HFFc6 (cell line): Measurements from ENCODE around the gene CLDN6. TPM values are rescaled to one million over a fixed set of nuclear protein-coding genes. Genes with fewer than 3 reads are reported as not detected.
"Not testable (repeated sequence)": the region's sequence is repeated elsewhere in the genome, so short reads cannot be mapped to it uniquely, and the experiment has no call there.

ENCODE experiments used
- DNase-seq: peaks from one replicate; pipeline ENCODE4 v3.0.0-alpha.2; 2018
- H3K27ac Mint-ChIP-seq: 2 replicates; pipeline ENCODE4 v1.8.0; 2020; ENCODE audit warnings: mild to moderate bottlenecking, mixed read lengths
- H3K27me3 Mint-ChIP-seq: 2 replicates; pipeline ENCODE4 v1.8.0; 2021; ENCODE audit warnings: mild to moderate bottlenecking, moderate library complexity, mixed read lengths; ENCODE audit not compliant: insufficient read depth
- H3K36me3 Mint-ChIP-seq: 2 replicates; pipeline ENCODE4 v1.8.0; 2021; ENCODE audit warnings: low read depth, mixed read lengths
- H3K4me1 Mint-ChIP-seq: 2 replicates; pipeline ENCODE4 v1.8.0; 2020; ENCODE audit warnings: low read depth, mixed read lengths
- H3K4me3 Mint-ChIP-seq: 2 replicates; pipeline ENCODE4 v1.8.0; 2020; ENCODE audit warnings: mild to moderate bottlenecking, moderate library complexity, mixed read lengths
- H3K9me3 Mint-ChIP-seq: 2 replicates; pipeline ENCODE4 v1.8.0; 2020; ENCODE audit warnings: mild to moderate bottlenecking, mixed read lengths
- total RNA-seq, 6 experiments: library from RNA; stranded (reverse); fragmentation: NEBNext Ultra II Directional; extraction: Animal tissue kit (Norgen Biotek cat#: 25700); gene quantifications; 2 replicates in 1 of 6; 3 replicates in 5 of 6; pipeline ENCODE4 v1.2.3, GENCODE V29; 2021
- TF ChIP-seq, protein P1 (sequence below): fragments of 200-600 bp; sonication (generic); IDR thresholded peaks from 2 replicates; pipeline ENCODE4 v1.5.0; 2021; ENCODE audit warnings: antibody characterized with exemption, mild to moderate bottlenecking

The CLDN6 gene
- total RNA-seq, 6 experiments from 2014 or later = 0.21 TPM; not detected in 5

DNA sequence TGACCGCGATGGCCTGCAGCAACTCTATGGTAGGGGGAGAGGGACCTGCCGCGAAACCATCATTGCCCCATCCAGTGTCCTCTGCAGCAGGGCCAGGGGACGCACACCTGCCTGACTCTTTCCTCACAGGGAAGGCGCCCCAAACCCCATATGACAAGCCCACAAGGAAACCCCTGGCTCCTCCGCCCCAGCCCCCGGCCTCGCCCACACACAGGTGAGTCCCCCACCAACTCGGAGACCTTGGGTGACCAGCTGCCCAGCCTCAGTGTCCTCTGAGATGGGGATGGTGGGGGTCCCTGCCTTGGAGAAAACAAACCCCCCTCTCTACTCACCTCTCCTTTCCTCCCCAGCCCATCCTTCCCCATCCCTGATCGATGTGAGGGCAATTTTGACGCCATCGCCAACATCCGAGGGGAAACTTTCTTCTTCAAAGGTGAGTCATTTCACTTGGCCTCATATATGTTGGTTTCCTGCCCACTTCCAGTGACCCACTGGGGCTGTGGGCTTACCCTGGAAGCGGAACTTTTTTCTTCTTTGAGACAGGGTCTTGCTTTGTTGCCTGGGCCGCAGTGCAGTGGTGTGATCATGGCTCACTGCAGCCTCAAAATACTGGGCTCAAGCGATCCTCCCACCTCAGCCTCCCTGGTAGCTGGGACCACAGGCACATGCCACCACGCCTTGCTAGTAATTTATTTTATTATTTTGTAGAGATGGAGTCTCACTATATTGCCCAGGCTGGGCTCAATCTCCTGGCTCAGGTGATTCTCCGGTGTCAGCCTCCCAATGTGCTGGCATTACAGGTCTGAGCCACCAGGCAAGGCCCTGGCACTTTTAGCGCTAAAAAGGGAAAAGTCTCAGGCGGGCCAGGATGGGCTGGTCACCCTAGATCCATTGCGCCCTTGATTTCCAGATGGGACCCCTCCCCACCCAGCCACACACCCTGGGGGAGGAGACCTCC is 39.5 kb upstream of the CLDN6 start:
- Mint-ChIP-seq H3K4me1 (peaks cover 8% of the 10 kb centered on the region), H3K9me3 (no peaks in the 10 kb centered on the region), H3K4me3 (no peak overlapping the region), H3K36me3 (no peaks in the 10 kb centered on the region), H3K27me3 (peaks cover 1% of the 10 kb centered on the region; the same call in 1 of the 2 replicates), H3K27ac (no peak overlapping the region)
- TF ChIP-seq, protein P1, sequence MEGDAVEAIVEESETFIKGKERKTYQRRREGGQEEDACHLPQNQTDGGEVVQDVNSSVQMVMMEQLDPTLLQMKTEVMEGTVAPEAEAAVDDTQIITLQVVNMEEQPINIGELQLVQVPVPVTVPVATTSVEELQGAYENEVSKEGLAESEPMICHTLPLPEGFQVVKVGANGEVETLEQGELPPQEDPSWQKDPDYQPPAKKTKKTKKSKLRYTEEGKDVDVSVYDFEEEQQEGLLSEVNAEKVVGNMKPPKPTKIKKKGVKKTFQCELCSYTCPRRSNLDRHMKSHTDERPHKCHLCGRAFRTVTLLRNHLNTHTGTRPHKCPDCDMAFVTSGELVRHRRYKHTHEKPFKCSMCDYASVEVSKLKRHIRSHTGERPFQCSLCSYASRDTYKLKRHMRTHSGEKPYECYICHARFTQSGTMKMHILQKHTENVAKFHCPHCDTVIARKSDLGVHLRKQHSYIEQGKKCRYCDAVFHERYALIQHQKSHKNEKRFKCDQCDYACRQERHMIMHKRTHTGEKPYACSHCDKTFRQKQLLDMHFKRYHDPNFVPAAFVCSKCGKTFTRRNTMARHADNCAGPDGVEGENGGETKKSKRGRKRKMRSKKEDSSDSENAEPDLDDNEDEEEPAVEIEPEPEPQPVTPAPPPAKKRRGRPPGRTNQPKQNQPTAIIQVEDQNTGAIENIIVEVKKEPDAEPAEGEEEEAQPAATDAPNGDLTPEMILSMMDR = no peak
- DNase-seq = no peak

DNA sequence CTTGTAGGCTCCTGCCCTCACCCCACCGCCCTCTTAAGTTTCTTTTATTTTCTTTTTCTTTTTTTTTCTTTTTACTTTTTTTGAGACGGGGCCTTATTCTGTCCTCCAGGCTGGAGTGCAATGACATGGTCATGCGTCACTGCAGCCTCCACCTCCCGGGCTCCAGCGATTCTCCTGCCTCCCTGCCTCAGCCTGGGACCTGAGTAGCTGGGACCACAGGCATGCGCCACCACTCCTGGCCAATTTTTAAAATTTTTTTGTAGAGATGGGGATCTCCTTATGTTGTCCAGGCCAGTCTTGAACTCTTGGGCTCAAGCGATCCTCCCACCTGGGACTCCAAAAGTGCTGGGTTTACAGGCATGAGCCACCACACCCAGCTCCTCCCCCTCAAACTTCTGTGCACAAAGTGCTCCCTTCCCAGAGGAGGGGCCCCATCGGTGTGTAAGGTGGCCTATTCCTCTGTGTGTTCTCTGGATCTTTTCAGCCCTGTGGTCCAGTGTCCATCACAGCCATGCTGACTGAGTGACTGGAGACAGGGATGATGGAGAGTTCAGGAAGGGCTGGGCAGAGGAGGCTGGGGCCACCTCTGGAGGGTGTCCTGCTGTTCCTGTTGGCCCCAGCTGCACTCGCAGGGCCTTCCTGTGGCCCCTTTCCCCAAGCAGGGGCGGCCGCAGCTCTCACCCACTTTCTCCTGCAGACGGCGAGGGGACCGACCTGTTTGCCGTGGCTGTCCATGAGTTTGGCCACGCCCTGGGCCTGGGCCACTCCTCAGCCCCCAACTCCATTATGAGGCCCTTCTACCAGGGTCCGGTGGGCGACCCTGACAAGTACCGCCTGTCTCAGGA is 38.6 kb upstream of the CLDN6 start:
- no peak overlapping the region for H3K4me3 Mint-ChIP-seq
- TF ChIP-seq, protein P1 = no peak
- H3K27me3 Mint-ChIP-seq = peaks cover 4% of the 10 kb centered on the region
- H3K4me1 Mint-ChIP-seq = peaks cover 8% of the 10 kb centered on the region
- DNase-seq = no peak
- no peak overlapping the region for H3K27ac Mint-ChIP-seq
- no peaks in the 10 kb centered on the region for H3K36me3 Mint-ChIP-seq
- no peaks in the 10 kb centered on the region for H3K9me3 Mint-ChIP-seq

DNA sequence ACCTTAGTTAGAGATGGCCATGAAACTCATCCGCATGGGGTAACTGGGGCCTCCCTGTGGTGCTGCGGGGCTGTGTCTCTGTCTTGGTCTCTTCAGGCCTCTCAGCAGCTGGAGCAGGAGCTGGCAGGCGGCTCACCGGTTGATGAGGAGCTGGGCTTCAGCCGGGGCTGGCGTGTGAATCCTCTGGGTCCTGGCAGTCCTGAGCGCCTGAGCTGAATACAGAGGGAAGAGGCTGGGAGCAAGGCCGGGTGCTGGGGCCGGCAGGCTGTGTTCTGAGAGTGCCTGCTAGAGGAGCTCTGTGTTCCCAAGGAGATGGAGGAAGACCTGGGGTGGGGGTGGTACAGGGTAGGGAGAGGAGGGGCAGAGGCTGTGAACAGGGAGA is 37.7 kb upstream of the CLDN6 start:
- not testable (repeated sequence) for H3K4me1 Mint-ChIP-seq, H3K9me3 Mint-ChIP-seq, H3K27me3 Mint-ChIP-seq, DNase-seq, H3K36me3 Mint-ChIP-seq, H3K4me3 Mint-ChIP-seq, H3K27ac Mint-ChIP-seq

DNA sequence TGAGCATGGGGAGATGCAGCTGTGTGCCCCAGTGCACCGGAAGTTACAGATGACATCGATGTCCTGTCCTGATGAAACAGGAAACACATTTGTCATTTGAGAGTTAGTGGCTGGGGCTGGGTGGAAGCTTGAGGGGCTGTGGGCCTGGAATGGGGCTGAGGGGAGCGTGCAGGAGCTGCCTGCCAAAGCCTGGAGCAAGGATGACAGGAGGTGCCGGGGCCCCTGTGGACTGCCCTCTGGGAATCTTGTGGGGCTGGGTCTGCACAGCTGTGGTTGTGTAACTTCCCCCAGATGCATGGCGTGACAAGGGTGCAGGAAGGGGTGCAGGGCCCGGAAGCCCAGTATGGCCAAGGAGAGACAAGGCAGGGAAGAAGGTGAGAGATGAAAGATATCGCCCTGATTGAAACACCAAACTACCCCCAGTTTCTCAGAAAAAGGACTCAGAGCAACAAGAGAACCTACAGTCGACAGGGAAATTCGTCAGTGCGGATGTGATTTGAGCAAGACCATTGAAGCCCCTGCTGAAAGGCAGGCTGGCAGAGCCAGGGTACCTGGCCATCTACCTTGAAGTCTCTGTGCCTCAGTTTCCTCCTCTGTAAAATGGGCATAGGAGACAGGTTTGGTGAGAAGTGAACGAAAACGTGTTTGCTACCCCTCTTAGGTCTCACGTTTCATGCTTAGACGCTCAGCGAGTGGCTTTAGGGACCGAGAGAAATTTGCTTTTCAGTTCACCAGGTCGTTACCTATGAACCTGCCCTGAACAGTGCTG is 37.2 kb upstream of the CLDN6 start:
- H3K9me3 Mint-ChIP-seq = no peaks in the 10 kb centered on the region
- H3K27ac Mint-ChIP-seq = no peak overlapping the region
- H3K4me3 Mint-ChIP-seq = no peak overlapping the region
- no peak for DNase-seq
- TF ChIP-seq, protein P1 = no peak
- peaks cover 13% of the 10 kb centered on the region for H3K27me3 Mint-ChIP-seq
- peaks cover 8% of the 10 kb centered on the region for H3K4me1 Mint-ChIP-seq
- no peaks in the 10 kb centered on the region for H3K36me3 Mint-ChIP-seq

DNA sequence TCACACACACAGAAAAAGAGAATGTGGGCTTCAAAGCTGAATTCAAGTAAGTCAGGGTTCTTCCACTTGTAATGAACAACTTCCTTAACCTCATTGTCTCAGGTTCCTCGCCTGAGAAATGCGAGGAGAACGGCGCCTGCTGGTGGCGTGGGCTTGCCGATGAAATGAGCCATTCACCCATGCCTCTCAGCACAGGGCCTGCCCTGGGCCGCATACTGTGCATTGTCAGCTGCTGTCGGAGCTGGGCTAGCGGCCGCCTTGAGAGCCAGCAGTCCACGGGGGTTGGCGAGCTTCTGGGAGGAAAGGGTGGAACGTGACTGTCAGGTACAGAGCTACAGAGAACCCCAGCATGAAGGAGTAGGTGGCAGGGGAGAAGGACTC is 35.3 kb upstream of the CLDN6 start:
- H3K27ac Mint-ChIP-seq, H3K9me3 Mint-ChIP-seq, H3K4me3 Mint-ChIP-seq, H3K4me1 Mint-ChIP-seq, H3K36me3 Mint-ChIP-seq, DNase-seq: not testable (repeated sequence)
- peaks cover 17% of the 10 kb centered on the region for H3K27me3 Mint-ChIP-seq

DNA sequence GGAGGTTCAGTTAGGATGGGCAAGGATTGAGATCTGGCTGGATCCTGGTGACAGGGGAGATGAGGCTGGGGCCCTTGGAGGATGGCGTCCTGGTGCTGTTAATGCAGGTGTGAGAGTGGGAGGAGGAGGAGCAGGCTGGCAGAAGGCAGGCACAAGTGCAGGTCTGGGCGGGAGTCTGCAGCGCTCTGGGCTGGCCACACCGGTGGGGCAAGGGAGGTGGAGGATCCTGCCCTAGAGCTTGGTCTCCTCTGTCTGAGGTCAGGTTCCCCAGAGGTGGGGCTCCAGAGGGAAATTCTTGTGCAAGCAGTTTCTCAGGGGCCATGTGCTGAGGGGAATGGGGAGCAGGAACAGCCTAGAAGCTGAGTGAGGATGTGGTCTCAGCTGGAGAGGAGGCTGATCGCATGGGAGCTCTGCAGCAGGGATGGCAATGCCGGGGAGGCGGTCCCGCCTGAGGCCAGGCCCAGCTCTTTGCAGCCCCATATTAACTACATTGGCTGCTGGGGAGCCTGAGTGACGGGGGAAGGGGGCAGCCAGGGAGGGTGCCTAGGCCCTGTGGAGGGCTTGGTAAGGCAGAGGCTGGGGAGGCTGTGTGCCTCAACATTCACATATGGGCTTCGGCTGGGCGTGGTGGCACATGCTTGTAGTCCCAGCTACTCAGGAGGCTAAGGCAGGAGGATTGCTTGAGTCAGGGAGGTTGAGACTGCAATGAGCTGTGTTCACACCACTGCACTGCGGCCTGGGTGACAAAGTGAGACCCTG is 34.8 kb upstream of the CLDN6 start:
- not testable (repeated sequence) for DNase-seq, H3K27ac Mint-ChIP-seq, H3K4me3 Mint-ChIP-seq, H3K36me3 Mint-ChIP-seq, H3K9me3 Mint-ChIP-seq, H3K4me1 Mint-ChIP-seq
- peaks cover 21% of the 10 kb centered on the region for H3K27me3 Mint-ChIP-seq
